PC-3 (cell line): ENCODE measurements around the gene EPS8. TPM values are rescaled to one million over a fixed set of nuclear protein-coding genes. Genes with fewer than 3 reads are reported as not detected.

Experiments used
- ATAC-seq: fragments of 200-7000 bp; cut with Tn5 transposase; 2 replicates; pipeline ENCODE4 v1.9.1; 2020; ENCODE audit warnings: mild to moderate bottlenecking, moderate library complexity
- BruUV-seq: library from RNA; stranded (reverse); fragments of 400-500 nt; replicated peaks from 2 replicates; lab custom pipeline; 2021; lab: Mats Ljungman, UMichigan
- CTCF ChIA-PET: fragments of 300-600 bp; sonication (Branson Sonifier 250); formaldehyde crosslinking; loops from one replicate; lab custom pipeline; 2022; ENCODE audit warnings: antibody characterized with exemption; lab: Charles Lee
- POLR2A ChIA-PET: fragments of 300-600 bp; sonication (Branson Sonifier 250); formaldehyde crosslinking; loops from one replicate; lab custom pipeline; 2022; ENCODE audit warnings: antibody characterized with exemption; ENCODE audit not compliant: unreplicated experiment; lab: Charles Lee
- DNase-seq: peaks from one replicate; pipeline ENCODE4 v3.0.0-alpha.2; 2015
- H2AFZ ChIP-seq: fragments of 300-600 bp; sonication (generic); 2 replicates; pipeline ENCODE4 v1.6.0; 2016; ENCODE audit warnings: antibody characterized with exemption, low read length
- H3F3A ChIP-seq: fragments of 300-600 bp; sonication (generic); one replicate; pipeline ENCODE4 v1.6.0; 2017; ENCODE audit warnings: antibody characterized with exemption, low read length, control low read depth, mild to moderate bottlenecking; ENCODE audit not compliant: unreplicated experiment
- H3K27ac ChIP-seq: fragments of 300-600 bp; sonication (generic); 2 replicates; pipeline ENCODE4 v1.5.1; 2016; ENCODE audit warnings: mild to moderate bottlenecking, low read length
- H3K27me3 ChIP-seq: fragments of 300-600 bp; sonication (generic); 2 replicates; pipeline ENCODE4 v1.6.1; 2016; ENCODE audit warnings: low read length, mixed read lengths
- H3K36me3 ChIP-seq: fragments of 300-600 bp; sonication (generic); 2 replicates; pipeline ENCODE4 v1.6.1; 2016; ENCODE audit warnings: low read depth, mixed run types, low read length, mixed read lengths
- H3K4me1 ChIP-seq: fragments of 300-600 bp; sonication (generic); 2 replicates; pipeline ENCODE4 v1.5.1; 2016; ENCODE audit warnings: low read length; ENCODE audit not compliant: insufficient read depth
- H3K4me2 ChIP-seq: fragments of 300-600 bp; sonication (generic); 2 replicates; pipeline ENCODE4 v1.6.0; 2016; ENCODE audit warnings: low read length
- H3K4me3 ChIP-seq: fragments of 300-600 bp; sonication (generic); 2 replicates; pipeline ENCODE4 v1.5.1; 2016; ENCODE audit warnings: mild to moderate bottlenecking, low read length, mixed read lengths
- H3K79me2 ChIP-seq: fragments of 300-600 bp; sonication (generic); 2 replicates; pipeline ENCODE4 v1.6.1; 2017; ENCODE audit warnings: low read length, mixed read lengths
- H3K9ac ChIP-seq: fragments of 300-600 bp; sonication (generic); 2 replicates; pipeline ENCODE4 v1.6.0; 2016; ENCODE audit warnings: mild to moderate bottlenecking, low read length
- H3K9me2 ChIP-seq: fragments of 300-600 bp; sonication (generic); replicated peaks from 2 replicates; pipeline ENCODE4 v1.6.1; 2016; ENCODE audit warnings: mixed run types, low read length, mixed read lengths
- H3K9me3 ChIP-seq: fragments of 300-600 bp; sonication (generic); 2 replicates; pipeline ENCODE4 v1.6.1; 2016; ENCODE audit warnings: low read length, mixed read lengths
- H4K20me1 ChIP-seq: fragments of 300-600 bp; sonication (generic); 2 replicates; pipeline ENCODE4 v1.6.1; 2016; ENCODE audit warnings: low read length, mixed read lengths
- EZH2 ChIP-seq: fragments of 300-600 bp; sonication (generic); IDR thresholded peaks from one replicate; pipeline ENCODE4 v1.6.1; 2017; ENCODE audit warnings: antibody characterized with exemption, mild to moderate bottlenecking, low read length; ENCODE audit not compliant: unreplicated experiment
- EZH2phosphoT487 ChIP-seq: fragments of 300-600 bp; sonication (generic); IDR thresholded peaks from 2 replicates; pipeline ENCODE4 v1.6.1; 2018; ENCODE audit warnings: mild to moderate bottlenecking, antibody characterized with exemption, low read length, borderline replicate concordance
- intact Hi-C: fragments of 100-400 bp; cut with micrococcal nuclease; formaldehyde crosslinking; loops from 2 replicates; pipeline ENCODE4 v1.9.0; 2023
- total RNA-seq: library from RNA; depleted of rRNA; stranded (reverse); fragments of >200 nt; gene quantifications from 2 replicates; pipeline ENCODE4 v1.2.3, GENCODE V29; 2014
- TF ChIP-seq, protein P1 (sequence below): fragments of 300-600 bp; sonication (generic); conservative IDR thresholded peaks from 2 replicates; pipeline ENCODE4 v1.5.1; 2017; ENCODE audit warnings: antibody characterized with exemption, low read depth, mild to moderate bottlenecking, low read length

Gene EPS8
- total RNA-seq, 1 experiment from 2014 or later = 47.4 TPM

DNA sequence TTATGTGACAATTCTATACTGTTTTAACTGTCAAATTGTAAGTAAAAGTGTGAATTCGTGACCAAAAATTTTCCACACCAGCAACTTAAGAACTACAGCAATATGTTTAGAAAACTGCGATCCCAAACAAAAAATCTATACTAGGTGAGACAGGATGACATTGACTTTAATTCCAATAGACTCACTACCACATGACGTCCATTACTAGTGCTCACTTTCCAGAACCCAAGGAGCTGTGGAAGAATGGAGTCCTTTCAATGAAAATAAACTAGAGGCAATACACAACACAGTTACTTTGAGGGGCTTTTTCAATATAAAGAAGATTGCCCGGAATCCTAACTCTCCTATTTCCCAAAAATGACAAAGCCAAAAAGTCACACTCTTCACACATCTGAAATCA is 1.4 kb downstream of the EPS8 start:
- peak overlapping the region; percentile 94 for H3K9ac ChIP-seq
- CTCF ChIA-PET = no interaction called here

DNA sequence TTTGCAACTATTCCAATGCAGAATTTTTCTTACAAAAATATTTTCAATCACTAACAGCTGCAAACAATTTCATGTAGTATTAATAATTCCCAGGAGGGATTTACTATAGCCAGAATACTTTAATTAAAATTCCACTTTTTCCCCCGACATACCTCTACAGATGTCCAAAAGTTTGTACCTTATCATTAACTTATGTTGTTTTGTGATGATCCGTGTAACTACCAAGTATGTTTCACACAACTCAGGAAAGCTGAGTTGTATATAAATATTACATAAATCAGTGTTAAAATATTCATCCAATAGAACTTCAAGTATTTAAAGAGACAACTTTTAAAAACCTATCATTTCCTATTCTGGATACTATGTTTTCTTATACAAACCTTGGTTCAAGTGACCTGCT is 2.4 kb downstream of the EPS8 start:
- Histone ChIP-seq H2AFZ (no peak overlapping the region), H3K9me2 (no peaks in the 10 kb centered on the region), H3K4me1 (peaks cover 27% of the 10 kb centered on the region), H3K36me3 (peaks cover 17% of the 10 kb centered on the region), H3K27me3 (no peaks in the 10 kb centered on the region), H3K27ac (no peak overlapping the region), H3F3A (no peaks in the 10 kb centered on the region), H4K20me1 (peaks cover 28% of the 10 kb centered on the region), H3K79me2 (peaks cover 70% of the 10 kb centered on the region), H3K4me2 (peak overlapping the region; percentile 91), H3K9ac (peak overlapping the region; percentile 94; the same call in 1 of the 2 replicates), H3K4me3 (peak overlapping the region; percentile 85), H3K9me3 (no peaks in the 10 kb centered on the region)
- intact Hi-C loops = loop anchor here (5.0 kb wide), 1 partner anchor 71 kb away; no protein-coding TSS in a partner anchor
- no peak for ATAC-seq
- TF ChIP-seq EZH2phosphoT487 (no peak), EZH2 (no peak)
- TF ChIP-seq, protein P1, sequence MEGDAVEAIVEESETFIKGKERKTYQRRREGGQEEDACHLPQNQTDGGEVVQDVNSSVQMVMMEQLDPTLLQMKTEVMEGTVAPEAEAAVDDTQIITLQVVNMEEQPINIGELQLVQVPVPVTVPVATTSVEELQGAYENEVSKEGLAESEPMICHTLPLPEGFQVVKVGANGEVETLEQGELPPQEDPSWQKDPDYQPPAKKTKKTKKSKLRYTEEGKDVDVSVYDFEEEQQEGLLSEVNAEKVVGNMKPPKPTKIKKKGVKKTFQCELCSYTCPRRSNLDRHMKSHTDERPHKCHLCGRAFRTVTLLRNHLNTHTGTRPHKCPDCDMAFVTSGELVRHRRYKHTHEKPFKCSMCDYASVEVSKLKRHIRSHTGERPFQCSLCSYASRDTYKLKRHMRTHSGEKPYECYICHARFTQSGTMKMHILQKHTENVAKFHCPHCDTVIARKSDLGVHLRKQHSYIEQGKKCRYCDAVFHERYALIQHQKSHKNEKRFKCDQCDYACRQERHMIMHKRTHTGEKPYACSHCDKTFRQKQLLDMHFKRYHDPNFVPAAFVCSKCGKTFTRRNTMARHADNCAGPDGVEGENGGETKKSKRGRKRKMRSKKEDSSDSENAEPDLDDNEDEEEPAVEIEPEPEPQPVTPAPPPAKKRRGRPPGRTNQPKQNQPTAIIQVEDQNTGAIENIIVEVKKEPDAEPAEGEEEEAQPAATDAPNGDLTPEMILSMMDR = no peak
- DNase-seq = no peak
- POLR2A ChIA-PET = no interaction called here
- CTCF ChIA-PET = no interaction called here
- BruUV-seq = no TSS peak

More for the DNA sequence above, 1.4 kb downstream of the EPS8 start:
- intact Hi-C loops = loop anchor here (2.0 to 5.0 kb wide), 3 partner anchors 31 to 87 kb away; no protein-coding TSS in a partner anchor
- DNase-seq = no peak
- TSS peak; percentile 38 for BruUV-seq
- H3K4me3 ChIP-seq = peak overlapping the region; percentile 85
- H3K79me2 ChIP-seq = peaks cover 60% of the 10 kb centered on the region
- TF ChIP-seq, protein P1 = no peak
- TF ChIP-seq EZH2 (no peak), EZH2phosphoT487 (no peak)
- peak overlapping the region; percentile 91 for H3K4me2 ChIP-seq
- H3K27ac ChIP-seq = peak overlapping the region; percentile 79
- H3F3A ChIP-seq = no peaks in the 10 kb centered on the region
- ATAC-seq = no peak
- no peaks in the 10 kb centered on the region for H3K9me3 ChIP-seq
- no peaks in the 10 kb centered on the region for H3K9me2 ChIP-seq
- no peaks in the 10 kb centered on the region for H3K27me3 ChIP-seq
- H3K36me3 ChIP-seq = peaks cover 15% of the 10 kb centered on the region
- H2AFZ ChIP-seq = no peak overlapping the region
- H3K4me1 ChIP-seq = peaks cover 23% of the 10 kb centered on the region
- peaks cover 28% of the 10 kb centered on the region for H4K20me1 ChIP-seq
- POLR2A ChIA-PET = interaction anchor here (0.6 kb wide), 1 partner anchor 12 kb away, joined by 3 read pairs; no protein-coding TSS in a partner anchor

DNA sequence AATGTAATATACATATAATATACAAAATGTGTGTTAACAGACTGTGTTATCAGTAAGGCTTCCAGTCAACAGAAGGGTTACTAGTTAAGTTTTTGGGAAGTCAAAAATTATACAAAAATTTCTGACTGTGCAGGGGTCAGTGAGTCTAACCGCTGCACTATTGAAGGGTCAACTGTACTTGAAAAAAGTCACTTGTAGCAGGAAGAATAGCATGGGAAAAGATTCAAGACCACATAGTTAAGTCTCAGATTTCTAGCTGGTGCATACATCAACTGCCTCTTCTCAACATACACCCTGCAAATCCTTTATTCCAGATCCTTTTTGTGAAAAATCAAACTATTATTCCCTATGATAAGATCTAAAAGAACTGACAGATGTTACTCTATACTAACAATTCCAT is 5.9 kb downstream of the EPS8 start:
- POLR2A ChIA-PET = no interaction called here
- Histone ChIP-seq H3F3A (no peaks in the 10 kb centered on the region), H3K4me2 (no peak overlapping the region), H3K27ac (no peak overlapping the region), H3K9me2 (no peaks in the 10 kb centered on the region), H2AFZ (no peak overlapping the region), H3K36me3 (peaks cover 17% of the 10 kb centered on the region), H3K4me3 (no peak overlapping the region), H4K20me1 (peaks cover 26% of the 10 kb centered on the region), H3K79me2 (peaks cover 88% of the 10 kb centered on the region), H3K9ac (no peak overlapping the region), H3K9me3 (no peaks in the 10 kb centered on the region), H3K27me3 (no peaks in the 10 kb centered on the region), H3K4me1 (peaks cover 45% of the 10 kb centered on the region)
- CTCF ChIA-PET = no interaction called here
- no peak for DNase-seq
- no peak for ATAC-seq
- intact Hi-C loops = loop anchor here (5.0 kb wide), 1 partner anchor 146 kb away; no protein-coding TSS in a partner anchor
- no TSS peak for BruUV-seq
- TF ChIP-seq EZH2phosphoT487 (no peak), EZH2 (no peak)
- TF ChIP-seq, protein P1 = no peak
